Measurements from ENCODE around the gene RAMACL. TPM values are rescaled to one million over a fixed set of nuclear protein-coding genes. Genes with fewer than 3 reads are reported as not detected.

RAMACL gene
- total and polyA plus RNA-seq, 7 donors, result 0.34 to 3.0 (median 1.4) TPM; not detected in 2

- 82 to 84% methylated on average over 8 of the region's 8 CpGs for WGBS, 2 donors
- Histone ChIP-seq H3K9me3 (no peaks in the 10 kb centered on the region), H3K4me3 (no peak overlapping the region), H3K27ac (no peak overlapping the region), H3K36me3 (no peaks in the 10 kb centered on the region), H3K4me1 (peaks cover 0 to 19% (median 4%) of the 10 kb centered on the region in 4 donors), H3K27me3 (no peaks in the 10 kb centered on the region)
- DNase-seq, result no peak
- intact Hi-C loops (cut with DNase I), result no loop called here
- TF ChIP-seq CTCF (IDR thresholded peaks at IDR 0.05) (no peak), POLR2A (IDR thresholded peaks at IDR 0.05) (no peak), POLR2AphosphoS5 (IDR thresholded peaks at IDR 0.05) (no peak), EP300 (IDR thresholded peaks at IDR 0.05) (no peak)
Observed at GRCh38 chr6:166567107-166567506, 19.4 kb downstream of the RAMACL start.

DNA sequence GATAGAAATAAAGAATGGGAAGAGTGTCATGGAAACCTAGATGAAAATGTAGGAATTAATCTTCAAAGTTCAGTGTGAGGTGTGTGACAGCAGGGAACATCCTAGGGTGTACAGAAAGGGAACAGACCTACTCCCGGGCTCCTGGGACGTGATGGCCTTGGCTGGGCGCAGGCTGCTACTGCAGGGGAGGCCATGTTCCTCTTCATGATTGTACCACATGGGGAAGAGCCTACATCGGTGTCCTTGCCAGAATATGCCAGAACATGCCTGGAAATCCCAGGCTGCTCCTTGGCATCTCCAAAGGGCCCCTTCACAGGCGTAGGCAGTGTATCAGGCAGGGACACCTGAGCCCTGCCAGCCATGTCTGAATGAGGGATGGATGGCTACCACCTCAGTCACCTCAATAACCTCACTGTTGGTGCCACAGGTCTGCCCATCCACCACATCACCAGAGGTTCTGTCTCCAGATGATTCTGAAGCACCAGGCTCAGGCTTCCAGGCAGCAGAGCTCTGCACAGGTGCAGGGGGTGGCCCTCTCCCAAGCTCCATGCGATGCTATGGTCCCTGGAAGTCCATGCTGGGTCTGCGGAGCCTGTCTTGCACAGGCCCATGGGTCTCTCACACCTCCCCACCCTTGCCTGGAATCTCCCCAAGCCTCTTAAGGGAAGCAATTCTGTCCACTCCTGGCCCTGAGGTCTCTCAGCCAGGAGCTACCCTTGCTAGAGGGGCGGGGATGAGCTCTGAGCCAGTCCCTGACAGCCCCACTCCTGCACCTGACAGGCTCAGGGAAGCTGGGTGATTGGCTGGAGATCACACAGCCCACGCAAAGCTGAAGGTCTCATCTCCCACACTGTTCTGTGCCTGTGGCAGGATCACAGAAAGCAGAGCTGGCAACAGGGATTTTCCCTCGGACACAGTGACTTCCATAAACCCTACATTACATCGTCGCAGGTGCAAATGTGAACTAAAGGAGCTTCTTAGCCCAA, 20.2 kb downstream of the RAMACL start:
- DNase-seq, result no peak

GRCh38 chr6:166565084-166565967, 21.2 kb downstream of the RAMACL start:
- WGBS, 2 donors, result 85 to 92% methylated on average over 24 of the region's 24 CpGs
- intact Hi-C loops (cut with DNase I), result no loop called here
- no peaks in the 10 kb centered on the region for H3K36me3 ChIP-seq
- H3K27me3 ChIP-seq, result no peaks in the 10 kb centered on the region
- H3K4me1 ChIP-seq, result peaks cover 0 to 32% (median 13%) of the 10 kb centered on the region in 4 donors
- H3K27ac ChIP-seq, result peak overlapping the region in 1 of 4 donors; percentile 38
- no peaks in the 10 kb centered on the region for H3K9me3 ChIP-seq
- TF ChIP-seq EP300 (IDR thresholded peaks at IDR 0.05), result no peak
- no peak for TF ChIP-seq CTCF (IDR thresholded peaks at IDR 0.05)
- TF ChIP-seq POLR2A (IDR thresholded peaks at IDR 0.05), result no peak
- TF ChIP-seq POLR2AphosphoS5 (IDR thresholded peaks at IDR 0.05), result no peak
- no peak for DNase-seq
- H3K4me3 ChIP-seq, result no peak overlapping the region

More for the DNA sequence above, 20.2 kb downstream of the RAMACL start:
- H3K9me3 ChIP-seq, result no peaks in the 10 kb centered on the region
- peaks cover 0 to 27% (median 12%) of the 10 kb centered on the region in 4 donors for H3K4me1 ChIP-seq
- no peak overlapping the region for H3K4me3 ChIP-seq
- intact Hi-C loops (cut with DNase I), result no loop called here
- no peak overlapping the region for H3K27ac ChIP-seq
- WGBS, 2 donors, result 91 to 95% methylated on average over 12 of the region's 12 CpGs
- H3K27me3 ChIP-seq, result no peaks in the 10 kb centered on the region
- no peaks in the 10 kb centered on the region for H3K36me3 ChIP-seq
- no peak for TF ChIP-seq EP300 (IDR thresholded peaks at IDR 0.05)
- TF ChIP-seq POLR2AphosphoS5 (IDR thresholded peaks at IDR 0.05), result no peak
- TF ChIP-seq CTCF (IDR thresholded peaks at IDR 0.05), result no peak
- TF ChIP-seq POLR2A (IDR thresholded peaks at IDR 0.05), result no peak

- WGBS, 2 donors, result 82 to 84% methylated on average over 9 of the region's 9 CpGs
- DNase-seq, result no peak
- Histone ChIP-seq H3K9me3 (no peaks in the 10 kb centered on the region), H3K4me1 (peaks cover 0 to 32% (median 13%) of the 10 kb centered on the region in 4 donors), H3K4me3 (no peak overlapping the region), H3K27ac (no peak overlapping the region), H3K27me3 (no peaks in the 10 kb centered on the region), H3K36me3 (no peaks in the 10 kb centered on the region)
- TF ChIP-seq POLR2AphosphoS5 (IDR thresholded peaks at IDR 0.05) (no peak), POLR2A (IDR thresholded peaks at IDR 0.05) (no peak), CTCF (IDR thresholded peaks at IDR 0.05) (no peak), EP300 (IDR thresholded peaks at IDR 0.05) (no peak)
- intact Hi-C loops (cut with DNase I), result no loop called here
Observed at GRCh38 chr6:166563805-166564204, 22.7 kb downstream of the RAMACL start.

Measured in sigmoid colon (tissue), 7 donors.